ENCODE results near the gene RXRB.
A peak's percentile ranks its signal among the peaks of the same experiment; 100 is the strongest.

The RXRB gene

DNA sequence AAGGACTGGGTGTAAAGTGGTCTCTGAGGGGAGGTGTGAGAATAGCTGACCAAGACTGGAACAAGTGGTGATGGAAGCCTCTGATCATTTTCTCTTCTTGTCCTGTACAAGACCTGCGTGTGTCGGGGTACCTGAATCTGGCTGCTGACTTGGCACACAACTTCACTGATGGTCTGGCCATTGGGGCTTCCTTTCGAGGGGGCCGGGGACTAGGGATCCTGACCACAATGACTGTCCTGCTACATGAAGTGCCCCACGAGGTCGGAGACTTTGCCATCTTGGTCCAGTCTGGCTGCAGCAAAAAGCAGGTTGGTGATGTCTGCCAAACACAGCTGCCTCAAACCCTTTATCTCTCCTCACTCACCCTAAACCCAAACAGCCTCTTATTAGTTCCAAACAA is 2.3 kb upstream of the RXRB start:
- no peak overlapping the region for H3K27ac ChIP-seq (replicated peaks)
- H3K4me3 ChIP-seq (replicated peaks; ENCODE audit: insufficient read depth, low read length), result no peak overlapping the region
- TF ChIP-seq POLR2AphosphoS5 (IDR thresholded peaks at IDR 0.05; ENCODE audit: low read depth), result no peak
- TF ChIP-seq SPI1 (IDR thresholded peaks at IDR 0.05; ENCODE audit: borderline replicate concordance, low read depth), result no peak
- TF ChIP-seq, protein P1, sequence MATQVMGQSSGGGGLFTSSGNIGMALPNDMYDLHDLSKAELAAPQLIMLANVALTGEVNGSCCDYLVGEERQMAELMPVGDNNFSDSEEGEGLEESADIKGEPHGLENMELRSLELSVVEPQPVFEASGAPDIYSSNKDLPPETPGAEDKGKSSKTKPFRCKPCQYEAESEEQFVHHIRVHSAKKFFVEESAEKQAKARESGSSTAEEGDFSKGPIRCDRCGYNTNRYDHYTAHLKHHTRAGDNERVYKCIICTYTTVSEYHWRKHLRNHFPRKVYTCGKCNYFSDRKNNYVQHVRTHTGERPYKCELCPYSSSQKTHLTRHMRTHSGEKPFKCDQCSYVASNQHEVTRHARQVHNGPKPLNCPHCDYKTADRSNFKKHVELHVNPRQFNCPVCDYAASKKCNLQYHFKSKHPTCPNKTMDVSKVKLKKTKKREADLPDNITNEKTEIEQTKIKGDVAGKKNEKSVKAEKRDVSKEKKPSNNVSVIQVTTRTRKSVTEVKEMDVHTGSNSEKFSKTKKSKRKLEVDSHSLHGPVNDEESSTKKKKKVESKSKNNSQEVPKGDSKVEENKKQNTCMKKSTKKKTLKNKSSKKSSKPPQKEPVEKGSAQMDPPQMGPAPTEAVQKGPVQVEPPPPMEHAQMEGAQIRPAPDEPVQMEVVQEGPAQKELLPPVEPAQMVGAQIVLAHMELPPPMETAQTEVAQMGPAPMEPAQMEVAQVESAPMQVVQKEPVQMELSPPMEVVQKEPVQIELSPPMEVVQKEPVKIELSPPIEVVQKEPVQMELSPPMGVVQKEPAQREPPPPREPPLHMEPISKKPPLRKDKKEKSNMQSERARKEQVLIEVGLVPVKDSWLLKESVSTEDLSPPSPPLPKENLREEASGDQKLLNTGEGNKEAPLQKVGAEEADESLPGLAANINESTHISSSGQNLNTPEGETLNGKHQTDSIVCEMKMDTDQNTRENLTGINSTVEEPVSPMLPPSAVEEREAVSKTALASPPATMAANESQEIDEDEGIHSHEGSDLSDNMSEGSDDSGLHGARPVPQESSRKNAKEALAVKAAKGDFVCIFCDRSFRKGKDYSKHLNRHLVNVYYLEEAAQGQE (IDR thresholded peaks at IDR 0.05; ENCODE audit: insufficient replicate concordance, low read depth), result no peak
- no peak for TF ChIP-seq GABPA (IDR thresholded peaks at IDR 0.05; ENCODE audit: low read depth)
- TF ChIP-seq, protein P2, sequence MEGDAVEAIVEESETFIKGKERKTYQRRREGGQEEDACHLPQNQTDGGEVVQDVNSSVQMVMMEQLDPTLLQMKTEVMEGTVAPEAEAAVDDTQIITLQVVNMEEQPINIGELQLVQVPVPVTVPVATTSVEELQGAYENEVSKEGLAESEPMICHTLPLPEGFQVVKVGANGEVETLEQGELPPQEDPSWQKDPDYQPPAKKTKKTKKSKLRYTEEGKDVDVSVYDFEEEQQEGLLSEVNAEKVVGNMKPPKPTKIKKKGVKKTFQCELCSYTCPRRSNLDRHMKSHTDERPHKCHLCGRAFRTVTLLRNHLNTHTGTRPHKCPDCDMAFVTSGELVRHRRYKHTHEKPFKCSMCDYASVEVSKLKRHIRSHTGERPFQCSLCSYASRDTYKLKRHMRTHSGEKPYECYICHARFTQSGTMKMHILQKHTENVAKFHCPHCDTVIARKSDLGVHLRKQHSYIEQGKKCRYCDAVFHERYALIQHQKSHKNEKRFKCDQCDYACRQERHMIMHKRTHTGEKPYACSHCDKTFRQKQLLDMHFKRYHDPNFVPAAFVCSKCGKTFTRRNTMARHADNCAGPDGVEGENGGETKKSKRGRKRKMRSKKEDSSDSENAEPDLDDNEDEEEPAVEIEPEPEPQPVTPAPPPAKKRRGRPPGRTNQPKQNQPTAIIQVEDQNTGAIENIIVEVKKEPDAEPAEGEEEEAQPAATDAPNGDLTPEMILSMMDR (IDR thresholded peaks at IDR 0.05; ENCODE audit: insufficient read depth, low read length), result no peak
- no peaks in the 10 kb centered on the region for H3K27me3 ChIP-seq (ENCODE audit: insufficient read depth, poor library complexity, severe bottlenecking)
- no peak for DNase-seq (ENCODE audit: low read depth in 1 of 2, low spot score in 1 of 2)

DNA sequence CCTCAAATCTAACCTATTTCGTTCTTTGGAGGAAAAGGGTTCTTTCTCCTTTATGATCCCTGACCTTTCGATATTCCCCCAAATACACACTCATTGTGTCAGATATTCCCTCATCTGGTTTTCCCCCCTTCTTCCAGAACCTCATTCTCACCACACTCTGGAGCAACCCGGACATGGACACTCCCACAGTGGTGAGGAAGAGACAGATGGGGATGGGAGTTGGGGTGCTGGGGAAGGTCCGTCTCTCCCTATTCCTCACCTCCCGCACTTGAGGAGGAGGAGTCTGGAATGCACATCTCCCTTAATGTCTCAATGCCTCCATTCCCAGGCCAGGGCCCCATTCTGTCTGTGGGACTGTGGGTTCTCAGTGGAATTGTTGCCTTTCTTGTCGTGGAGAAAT is 1.5 kb upstream of the RXRB start:
- H3K4me3 ChIP-seq (replicated peaks; ENCODE audit: insufficient read depth, low read length), result peak overlapping the region; percentile 68
- H3K27ac ChIP-seq (replicated peaks), result no peak overlapping the region; the same call in 1 of the 2 replicates
- H3K27me3 ChIP-seq (ENCODE audit: insufficient read depth, poor library complexity, severe bottlenecking), result no peaks in the 10 kb centered on the region
- TF ChIP-seq POLR2AphosphoS5 (IDR thresholded peaks at IDR 0.05; ENCODE audit: low read depth) (no peak), SPI1 (IDR thresholded peaks at IDR 0.05; ENCODE audit: borderline replicate concordance, low read depth) (no peak), GABPA (IDR thresholded peaks at IDR 0.05; ENCODE audit: low read depth) (no peak)
- TF ChIP-seq, protein P2 (IDR thresholded peaks at IDR 0.05; ENCODE audit: insufficient read depth, low read length), result no peak
- TF ChIP-seq, protein P1 (IDR thresholded peaks at IDR 0.05; ENCODE audit: insufficient replicate concordance, low read depth), result no peak
- DNase-seq (ENCODE audit: low read depth in 1 of 2, low spot score in 1 of 2), result no peak

DNA sequence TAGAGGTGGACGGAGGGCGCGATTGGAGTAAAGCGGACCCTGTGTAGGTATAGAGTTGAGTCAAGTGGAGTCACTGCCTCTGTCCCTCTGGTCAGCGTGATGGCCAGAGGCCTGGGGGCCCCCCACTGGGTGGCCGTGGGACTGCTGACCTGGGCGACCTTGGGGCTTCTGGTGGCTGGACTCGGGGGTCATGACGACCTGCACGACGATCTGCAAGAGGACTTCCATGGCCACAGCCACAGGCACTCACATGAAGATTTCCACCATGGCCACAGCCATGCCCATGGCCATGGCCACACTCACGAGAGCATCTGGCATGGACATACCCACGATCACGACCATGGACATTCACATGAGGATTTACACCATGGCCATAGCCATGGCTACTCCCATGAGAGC is 681 bp upstream of the RXRB start:
- TF ChIP-seq POLR2AphosphoS5 (IDR thresholded peaks at IDR 0.05; ENCODE audit: low read depth) (no peak), GABPA (IDR thresholded peaks at IDR 0.05; ENCODE audit: low read depth) (no peak), SPI1 (IDR thresholded peaks at IDR 0.05; ENCODE audit: borderline replicate concordance, low read depth) (no peak)
- TF ChIP-seq, protein P1 (IDR thresholded peaks at IDR 0.05; ENCODE audit: insufficient replicate concordance, low read depth), result no peak
- TF ChIP-seq, protein P2 (IDR thresholded peaks at IDR 0.05; ENCODE audit: insufficient read depth, low read length), result no peak
- peak overlapping the region; percentile 97 for H3K27ac ChIP-seq (replicated peaks)

More for the DNA sequence above, 681 bp upstream of the RXRB start:
- Histone ChIP-seq H3K4me3 (replicated peaks; ENCODE audit: insufficient read depth, low read length) (peak overlapping the region; percentile 68), H3K27me3 (ENCODE audit: insufficient read depth, poor library complexity, severe bottlenecking) (no peaks in the 10 kb centered on the region)
- no peak for DNase-seq (ENCODE audit: low read depth in 1 of 2, low spot score in 1 of 2)

All from HL-60 (cell line).